Keratinocyte (primary cell): Measurements from ENCODE around the gene OR2W1. TPM values are rescaled to one million over a fixed set of nuclear protein-coding genes. Genes with fewer than 3 reads are reported as not detected.

Experiments used
- DNase-seq: peaks from one replicate; pipeline ENCODE4 v3.0.0-alpha.2; 2011; ENCODE audit warnings: low read depth, missing footprints, low spot score
- FAIRE-seq: peaks from 2 replicates; lab custom pipeline; 2011; peaks lifted over from hg19 to GRCh38; lab: Jason Lieb, UNC
- H2AFZ ChIP-seq: 2 replicates; pipeline ENCODE4 v1.6.0; 2012; ENCODE audit warnings: low read length, control low read depth, inconsistent platforms; ENCODE audit not compliant: control insufficient read depth
- H3K27ac ChIP-seq: 2 replicates; pipeline ENCODE4 v1.5.1; 2011; ENCODE audit warnings: low read length; ENCODE audit not compliant: control insufficient read depth, insufficient read depth
- H3K27me3 ChIP-seq: 3 replicates; pipeline ENCODE4 v1.6.0; 2011; ENCODE audit warnings: low read length; ENCODE audit not compliant: control insufficient read depth, insufficient read depth; ENCODE audit errors: extremely low read depth
- H3K36me3 ChIP-seq, 2 experiments: 2 replicates in 1 of 2; 3 replicates in 1 of 2; pipeline ENCODE4 v1.5.1; 2011; ENCODE audit warnings: low read length in 2 of 2, mild to moderate bottlenecking in 1 of 2; ENCODE audit not compliant: control insufficient read depth in 2 of 2, insufficient read depth in 2 of 2; ENCODE audit errors: extremely low read depth in 1 of 2
- H3K4me1 ChIP-seq: 3 replicates; pipeline ENCODE4 v1.5.1; 2011; ENCODE audit warnings: low read length; ENCODE audit not compliant: control insufficient read depth, insufficient read depth; ENCODE audit errors: extremely low read depth
- H3K4me2 ChIP-seq: 3 replicates; pipeline ENCODE4 v1.6.0; 2011; ENCODE audit warnings: low read depth, low read length; ENCODE audit not compliant: control insufficient read depth, insufficient read depth; ENCODE audit errors: extremely low read depth
- H3K4me3 ChIP-seq, 3 experiments: fragments of 200-600 bp in 1 of 3; sonication (generic) in 1 of 3; 2 replicates in 2 of 3; 3 replicates in 1 of 3; pipeline ENCODE4 v1.5.1; 2011 to 2016; ENCODE audit warnings: low read length in 3 of 3, mild to moderate bottlenecking in 3 of 3, control low read depth in 2 of 3, inconsistent platforms in 1 of 3, low read depth in 1 of 3, mixed read lengths in 1 of 3, mixed run types in 1 of 3, moderate library complexity in 1 of 3; ENCODE audit not compliant: control insufficient read depth in 2 of 3, insufficient read depth in 2 of 3; ENCODE audit errors: extremely low read depth in 1 of 3
- H3K79me2 ChIP-seq: 2 replicates; pipeline ENCODE4 v1.6.0; 2012; ENCODE audit warnings: low read length; ENCODE audit not compliant: control insufficient read depth, insufficient read depth
- H3K9ac ChIP-seq: 3 replicates; pipeline ENCODE4 v1.6.0; 2011; ENCODE audit warnings: low read length; ENCODE audit not compliant: control insufficient read depth, insufficient read depth; ENCODE audit errors: extremely low read depth
- H3K9me1 ChIP-seq: 3 replicates; pipeline ENCODE4 v1.6.0; 2011; ENCODE audit warnings: low read length; ENCODE audit not compliant: control insufficient read depth, insufficient read depth; ENCODE audit errors: extremely low read depth
- H3K9me3 ChIP-seq: 2 replicates; pipeline ENCODE4 v1.5.1; 2012; ENCODE audit warnings: low read depth, low read length; ENCODE audit not compliant: control insufficient read depth
- H4K20me1 ChIP-seq: 3 replicates; pipeline ENCODE4 v1.6.0; 2011; ENCODE audit warnings: low read length; ENCODE audit not compliant: control insufficient read depth, insufficient read depth; ENCODE audit errors: extremely low read depth
- EZH2 ChIP-seq: IDR thresholded peaks from one replicate; pipeline ENCODE4 v1.6.1; 2012; ENCODE audit warnings: inconsistent platforms, mild to moderate bottlenecking, low read length, moderate library complexity
- dilution Hi-C: fragments of 300-500 bp; cut with MboI; formaldehyde crosslinking; loops from one replicate; pipeline ENCODE4 v1.7.0; 2020; ENCODE audit warnings: low sequenced_read_pairs; ENCODE audit not compliant: extremely low pct_ligation_motif_present
- polyA minus RNA-seq, 3 experiments: library from RNA; depleted of rRNA, polyadenylated mRNA; stranded (reverse); fragments of >200 nt; gene quantifications; 1 replicate in 1 of 3; 2 replicates in 1 of 3; 3 replicates in 1 of 3; pipeline ENCODE4 v1.2.3, GENCODE V29; 2011
- polyA plus RNA-seq, 5 experiments: library from polyadenylated mRNA; depleted of rRNA in 3 of 5; stranded (reverse) in 3 of 5; stranded (forward) in 1 of 5; unstranded in 1 of 5; fragments of >200 nt; gene quantifications; 1 replicate in 1 of 5; 2 replicates in 3 of 5; 3 replicates in 1 of 5; pipeline versions ENCODE4 v1.2.1 to v1.2.3, GENCODE V29; 2011 to 2012; ENCODE audit warnings: missing spikeins in 2 of 5, low read depth in 1 of 5, low replicate concordance in 1 of 5
- TF ChIP-seq, protein P1 (sequence below), 3 experiments: IDR thresholded peaks in 1 of 3; conservative IDR thresholded peaks in 1 of 3; optimal IDR thresholded peaks in 1 of 3; 2 replicates in 2 of 3; 3 replicates in 1 of 3; pipeline versions ENCODE3 to v1.5.1; 2011; ENCODE audit warnings: low read length in 3 of 3, mild to moderate bottlenecking in 3 of 3, moderate library complexity in 2 of 3, control low read depth in 1 of 3, inconsistent platforms in 1 of 3; ENCODE audit not compliant: insufficient read depth in 2 of 3; ENCODE audit errors: extremely low read depth in 1 of 3

Gene OR2W1
- polyA plus RNA-seq (not detected in 3 replicates), polyA minus RNA-seq (not detected in 3 replicates)
- not detected for polyA plus RNA-seq (2011; ENCODE audit: low read depth)
- polyA plus RNA-seq (2011; cell fraction: cytosol; rRNA removed) = not detected in 2 replicates
- not detected in 2 replicates for polyA plus RNA-seq (2011; cell fraction: nucleus; rRNA removed)
- not detected in 2 replicates for polyA plus RNA-seq (2012; ENCODE audit: low replicate concordance)
- not detected for polyA minus RNA-seq (2011; cell fraction: cytosol; rRNA and poly(A)+ RNA removed)
- not detected in 2 replicates for polyA minus RNA-seq (2011; cell fraction: nucleus; rRNA and poly(A)+ RNA removed)

GRCh38 chr6:29045075-29045474, at the start of gene OR2W1:
OR2W1 (minus strand) TSS chr6:29045175; CDS start chr6:29045175, 0 bp downstream.
- FAIRE-seq = no peak
- H3K4me1 ChIP-seq = no peaks in the 10 kb centered on the region
- dilution Hi-C loops = no loop called here
- TF ChIP-seq, protein P1, sequence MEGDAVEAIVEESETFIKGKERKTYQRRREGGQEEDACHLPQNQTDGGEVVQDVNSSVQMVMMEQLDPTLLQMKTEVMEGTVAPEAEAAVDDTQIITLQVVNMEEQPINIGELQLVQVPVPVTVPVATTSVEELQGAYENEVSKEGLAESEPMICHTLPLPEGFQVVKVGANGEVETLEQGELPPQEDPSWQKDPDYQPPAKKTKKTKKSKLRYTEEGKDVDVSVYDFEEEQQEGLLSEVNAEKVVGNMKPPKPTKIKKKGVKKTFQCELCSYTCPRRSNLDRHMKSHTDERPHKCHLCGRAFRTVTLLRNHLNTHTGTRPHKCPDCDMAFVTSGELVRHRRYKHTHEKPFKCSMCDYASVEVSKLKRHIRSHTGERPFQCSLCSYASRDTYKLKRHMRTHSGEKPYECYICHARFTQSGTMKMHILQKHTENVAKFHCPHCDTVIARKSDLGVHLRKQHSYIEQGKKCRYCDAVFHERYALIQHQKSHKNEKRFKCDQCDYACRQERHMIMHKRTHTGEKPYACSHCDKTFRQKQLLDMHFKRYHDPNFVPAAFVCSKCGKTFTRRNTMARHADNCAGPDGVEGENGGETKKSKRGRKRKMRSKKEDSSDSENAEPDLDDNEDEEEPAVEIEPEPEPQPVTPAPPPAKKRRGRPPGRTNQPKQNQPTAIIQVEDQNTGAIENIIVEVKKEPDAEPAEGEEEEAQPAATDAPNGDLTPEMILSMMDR (optimal IDR thresholded peaks at IDR 0.05 in 1 of 3, IDR thresholded peaks at IDR 0.05 in 1 of 3, conservative IDR thresholded peaks at IDR 0.05 in 1 of 3; ENCODE audit: extremely low read depth in 1 of 3, insufficient read depth in 2 of 3, low read length in 3 of 3) = no peak
- no peak for TF ChIP-seq EZH2
- no peaks in the 10 kb centered on the region for H3K79me2 ChIP-seq
- H3K27me3 ChIP-seq = no peaks in the 10 kb centered on the region
- H3K4me2 ChIP-seq = no peak within 1 kb of the TSS
- H3K9me1 ChIP-seq = no peaks in the 10 kb centered on the region
- no peak within 1 kb of the TSS for H2AFZ ChIP-seq
- H4K20me1 ChIP-seq = no peaks in the 10 kb centered on the region
- no peak within 1 kb of the TSS for H3K4me3 ChIP-seq
- H3K27ac ChIP-seq = no peak within 1 kb of the TSS
- H3K36me3 ChIP-seq = no peaks in the 10 kb centered on the region
- no peak for DNase-seq
- no peak within 1 kb of the TSS for H3K9ac ChIP-seq
- H3K9me3 ChIP-seq = no peaks in the 10 kb centered on the region

GRCh38 chr6:29092957-29093356, 48.0 kb upstream of the OR2W1 start:
- H3K4me1 ChIP-seq = no peaks in the 10 kb centered on the region
- no peak overlapping the region for H3K4me3 ChIP-seq
- FAIRE-seq = no peak

More at GRCh38 chr6:29092957-29093356, 48.0 kb upstream of the OR2W1 start:
- H4K20me1 ChIP-seq = no peaks in the 10 kb centered on the region
- no peak overlapping the region for H3K9ac ChIP-seq
- H3K9me1 ChIP-seq = no peaks in the 10 kb centered on the region
- H3K27ac ChIP-seq = no peak overlapping the region
- H3K27me3 ChIP-seq = no peaks in the 10 kb centered on the region
- no peak for DNase-seq
- TF ChIP-seq, protein P1 (optimal IDR thresholded peaks at IDR 0.05 in 1 of 3, IDR thresholded peaks at IDR 0.05 in 1 of 3, conservative IDR thresholded peaks at IDR 0.05 in 1 of 3; ENCODE audit: extremely low read depth in 1 of 3, insufficient read depth in 2 of 3, low read length in 3 of 3) = no peak
- no peak for TF ChIP-seq EZH2
- no peak overlapping the region for H3K4me2 ChIP-seq
- no peaks in the 10 kb centered on the region for H3K36me3 ChIP-seq
- no peak overlapping the region for H2AFZ ChIP-seq
- dilution Hi-C loops = no loop called here
- no peaks in the 10 kb centered on the region for H3K79me2 ChIP-seq
- no peaks in the 10 kb centered on the region for H3K9me3 ChIP-seq
